Measurements from ENCODE around the gene HGD. TPM values are rescaled to one million over a fixed set of nuclear protein-coding genes. Genes with fewer than 3 reads are reported as not detected.

The HGD gene
- total RNA-seq, 1 donor from 2014 or later, result 0.52 TPM

DNA sequence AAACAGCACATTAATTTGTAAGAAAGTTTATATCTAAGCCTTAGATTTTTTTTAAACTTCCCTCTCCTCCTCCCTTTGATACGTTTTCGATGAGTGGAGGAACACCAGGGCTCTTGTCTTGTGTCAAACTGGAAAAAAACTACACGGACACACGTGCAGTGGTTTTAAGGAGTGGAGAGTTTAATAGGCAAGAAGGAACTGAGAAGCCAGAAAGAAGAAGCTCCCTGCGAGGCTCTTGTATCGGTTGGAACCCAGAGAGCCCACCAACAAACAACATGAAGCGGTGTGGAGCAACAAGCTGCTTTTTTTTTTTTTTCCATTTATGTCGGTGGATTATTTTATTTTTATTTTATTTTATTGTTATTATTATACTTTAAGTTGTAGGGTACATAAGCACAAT is 67.3 kb downstream of the HGD start:
- no peak for FAIRE-seq
- no peaks in the 10 kb centered on the region for H3K36me3 ChIP-seq (ENCODE audit: insufficient read depth, low read length)
- H3K79me2 ChIP-seq (ENCODE audit: insufficient read depth, low read length), result no peaks in the 10 kb centered on the region
- H3K27ac ChIP-seq (ENCODE audit: low read depth, low read length), result no peak overlapping the region
- H3K4me2 ChIP-seq (ENCODE audit: low read length), result no peak overlapping the region
- H2AFZ ChIP-seq (ENCODE audit: low read depth, low read length), result no peak overlapping the region
- no peak overlapping the region for H3K4me3 ChIP-seq (ENCODE audit: insufficient read depth, low read depth, low read length)
- Mint-ChIP-seq H3K27me3 (ENCODE audit: low read depth, unreplicated experiment) (no peaks in the 10 kb centered on the region), H3K9me3 (ENCODE audit: unreplicated experiment) (no peaks in the 10 kb centered on the region), H3K4me1 (ENCODE audit: low read depth, unreplicated experiment) (no peaks in the 10 kb centered on the region), H3K36me3 (ENCODE audit: low read depth, unreplicated experiment) (no peaks in the 10 kb centered on the region), H3K4me3 (ENCODE audit: unreplicated experiment) (no peak overlapping the region), H3K27ac (ENCODE audit: unreplicated experiment) (no peak overlapping the region)
- TF ChIP-seq, protein P1, sequence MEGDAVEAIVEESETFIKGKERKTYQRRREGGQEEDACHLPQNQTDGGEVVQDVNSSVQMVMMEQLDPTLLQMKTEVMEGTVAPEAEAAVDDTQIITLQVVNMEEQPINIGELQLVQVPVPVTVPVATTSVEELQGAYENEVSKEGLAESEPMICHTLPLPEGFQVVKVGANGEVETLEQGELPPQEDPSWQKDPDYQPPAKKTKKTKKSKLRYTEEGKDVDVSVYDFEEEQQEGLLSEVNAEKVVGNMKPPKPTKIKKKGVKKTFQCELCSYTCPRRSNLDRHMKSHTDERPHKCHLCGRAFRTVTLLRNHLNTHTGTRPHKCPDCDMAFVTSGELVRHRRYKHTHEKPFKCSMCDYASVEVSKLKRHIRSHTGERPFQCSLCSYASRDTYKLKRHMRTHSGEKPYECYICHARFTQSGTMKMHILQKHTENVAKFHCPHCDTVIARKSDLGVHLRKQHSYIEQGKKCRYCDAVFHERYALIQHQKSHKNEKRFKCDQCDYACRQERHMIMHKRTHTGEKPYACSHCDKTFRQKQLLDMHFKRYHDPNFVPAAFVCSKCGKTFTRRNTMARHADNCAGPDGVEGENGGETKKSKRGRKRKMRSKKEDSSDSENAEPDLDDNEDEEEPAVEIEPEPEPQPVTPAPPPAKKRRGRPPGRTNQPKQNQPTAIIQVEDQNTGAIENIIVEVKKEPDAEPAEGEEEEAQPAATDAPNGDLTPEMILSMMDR (IDR thresholded peaks at IDR 0.05; ENCODE audit: insufficient read depth, low read depth, low read length), result no peak
- H4K20me1 ChIP-seq (ENCODE audit: insufficient read depth, low read length), result no peaks in the 10 kb centered on the region
- H3K4me1 ChIP-seq (ENCODE audit: insufficient read depth, low read length), result peaks cover 4% of the 10 kb centered on the region
- H3K9me3 ChIP-seq (ENCODE audit: insufficient read depth, low read depth, low read length), result no peaks in the 10 kb centered on the region
- DNase-seq (ENCODE audit: low read depth), result no peak
- H3K9ac ChIP-seq (ENCODE audit: low read length), result no peak overlapping the region
- H3K27me3 ChIP-seq (ENCODE audit: insufficient read depth, low read length), result no peaks in the 10 kb centered on the region

DNA sequence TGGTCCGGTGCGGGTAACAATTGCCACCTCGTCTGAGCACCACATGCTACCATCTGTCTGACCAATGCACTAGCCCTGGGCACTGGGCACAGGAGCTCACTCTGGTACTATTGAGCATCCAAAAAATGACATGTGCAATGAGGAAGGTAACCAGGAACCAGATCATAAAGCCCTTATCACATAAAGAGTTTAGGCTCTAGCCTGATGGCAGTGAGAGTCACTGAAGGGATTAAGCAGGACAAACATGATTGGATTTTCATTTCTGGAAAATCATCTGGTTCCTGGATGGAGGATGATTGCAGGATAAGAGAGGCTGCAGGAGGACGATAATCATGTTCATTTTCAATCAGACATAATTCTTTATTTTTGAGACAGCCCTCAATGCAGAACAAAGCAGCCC is 73.5 kb downstream of the HGD start:
- Histone ChIP-seq H3K4me3 (ENCODE audit: insufficient read depth, low read depth, low read length) (no peak overlapping the region), H3K9ac (ENCODE audit: low read length) (no peak overlapping the region), H3K79me2 (ENCODE audit: insufficient read depth, low read length) (no peaks in the 10 kb centered on the region), H3K36me3 (ENCODE audit: insufficient read depth, low read length) (no peaks in the 10 kb centered on the region), H3K4me1 (ENCODE audit: insufficient read depth, low read length) (no peaks in the 10 kb centered on the region), H3K4me2 (ENCODE audit: low read length) (no peak overlapping the region), H4K20me1 (ENCODE audit: insufficient read depth, low read length) (no peaks in the 10 kb centered on the region), H3K27me3 (ENCODE audit: insufficient read depth, low read length) (no peaks in the 10 kb centered on the region), H3K27ac (ENCODE audit: low read depth, low read length) (no peak overlapping the region), H2AFZ (ENCODE audit: low read depth, low read length) (no peak overlapping the region), H3K9me3 (ENCODE audit: insufficient read depth, low read depth, low read length) (no peaks in the 10 kb centered on the region)
- TF ChIP-seq, protein P1 (IDR thresholded peaks at IDR 0.05; ENCODE audit: insufficient read depth, low read depth, low read length), result no peak
- no peak for TF ChIP-seq EZH2 (IDR thresholded peaks at IDR 0.05; ENCODE audit: insufficient read depth, low read length)
- no peak for FAIRE-seq
- Mint-ChIP-seq H3K36me3 (ENCODE audit: low read depth, unreplicated experiment) (no peaks in the 10 kb centered on the region), H3K9me3 (ENCODE audit: unreplicated experiment) (peaks cover 3% of the 10 kb centered on the region), H3K27ac (ENCODE audit: unreplicated experiment) (no peak overlapping the region), H3K4me1 (ENCODE audit: low read depth, unreplicated experiment) (no peaks in the 10 kb centered on the region), H3K27me3 (ENCODE audit: low read depth, unreplicated experiment) (no peaks in the 10 kb centered on the region), H3K4me3 (ENCODE audit: unreplicated experiment) (no peak overlapping the region)
- DNase-seq (ENCODE audit: low read depth), result no peak

- no peaks in the 10 kb centered on the region for H3K27me3 ChIP-seq (ENCODE audit: insufficient read depth, low read length)
- H3K9ac ChIP-seq (ENCODE audit: low read length), result no peak overlapping the region
- Mint-ChIP-seq H3K27me3 (ENCODE audit: low read depth, unreplicated experiment) (no peaks in the 10 kb centered on the region), H3K9me3 (ENCODE audit: unreplicated experiment) (peaks cover 3% of the 10 kb centered on the region), H3K36me3 (ENCODE audit: low read depth, unreplicated experiment) (peaks cover 2% of the 10 kb centered on the region), H3K4me1 (ENCODE audit: low read depth, unreplicated experiment) (no peaks in the 10 kb centered on the region), H3K4me3 (ENCODE audit: unreplicated experiment) (no peak overlapping the region), H3K27ac (ENCODE audit: unreplicated experiment) (no peak overlapping the region)
- no peak overlapping the region for H3K4me2 ChIP-seq (ENCODE audit: low read length)
- DNase-seq (ENCODE audit: low read depth), result no peak
- TF ChIP-seq EZH2 (IDR thresholded peaks at IDR 0.05; ENCODE audit: insufficient read depth, low read length), result no peak
- TF ChIP-seq, protein P1 (IDR thresholded peaks at IDR 0.05; ENCODE audit: insufficient read depth, low read depth, low read length), result no peak
- no peaks in the 10 kb centered on the region for H3K4me1 ChIP-seq (ENCODE audit: insufficient read depth, low read length)
- no peak overlapping the region for H3K27ac ChIP-seq (ENCODE audit: low read depth, low read length)
- H2AFZ ChIP-seq (ENCODE audit: low read depth, low read length), result no peak overlapping the region
- H4K20me1 ChIP-seq (ENCODE audit: insufficient read depth, low read length), result peaks cover 1% of the 10 kb centered on the region
- H3K4me3 ChIP-seq (ENCODE audit: insufficient read depth, low read depth, low read length), result no peak overlapping the region
- H3K79me2 ChIP-seq (ENCODE audit: insufficient read depth, low read length), result no peaks in the 10 kb centered on the region
- no peaks in the 10 kb centered on the region for H3K9me3 ChIP-seq (ENCODE audit: insufficient read depth, low read depth, low read length)
- peaks cover 17% of the 10 kb centered on the region for H3K36me3 ChIP-seq (ENCODE audit: insufficient read depth, low read length)
- FAIRE-seq, result no peak
Measured at GRCh38 chr3:120604784-120605183, 77.3 kb downstream of the HGD start.

Data from astrocyte (in vitro differentiated cells and primary cell).